OCI-LY7 (cell line): Measurements from ENCODE around the gene AFF3.

Experiments
- CTCF ChIP-seq: fragments of 200-600 bp; sonication (generic); conservative IDR thresholded peaks from 2 replicates; pipeline ENCODE4 v1.5.1; 2014; ENCODE audit warnings: mild to moderate bottlenecking, antibody characterized with exemption, low read length, moderate library complexity, mixed read lengths
- EZH2phosphoT487 ChIP-seq: fragments of 200-600 bp; sonication (generic); IDR thresholded peaks from 2 replicates; pipeline ENCODE4 v1.6.1; 2018; ENCODE audit warnings: low read depth, borderline replicate concordance, mild to moderate bottlenecking, mixed run types, antibody characterized with exemption, low read length, moderate library complexity, mixed read lengths

GRCh38 chr2:100059638-100060037 lies 82.8 kb downstream of the AFF3 start:
- TF ChIP-seq CTCF (no peak), EZH2phosphoT487 (no peak)
